Measurements from ENCODE around the gene SPRR2D. TPM values are rescaled to one million over a fixed set of nuclear protein-coding genes. Genes with fewer than 3 reads are reported as not detected.

Gene SPRR2D
- total and polyA plus RNA-seq, 2 donors (not counting 1 experiment from before 2014, with no cell fraction given) = not detected

DNA sequence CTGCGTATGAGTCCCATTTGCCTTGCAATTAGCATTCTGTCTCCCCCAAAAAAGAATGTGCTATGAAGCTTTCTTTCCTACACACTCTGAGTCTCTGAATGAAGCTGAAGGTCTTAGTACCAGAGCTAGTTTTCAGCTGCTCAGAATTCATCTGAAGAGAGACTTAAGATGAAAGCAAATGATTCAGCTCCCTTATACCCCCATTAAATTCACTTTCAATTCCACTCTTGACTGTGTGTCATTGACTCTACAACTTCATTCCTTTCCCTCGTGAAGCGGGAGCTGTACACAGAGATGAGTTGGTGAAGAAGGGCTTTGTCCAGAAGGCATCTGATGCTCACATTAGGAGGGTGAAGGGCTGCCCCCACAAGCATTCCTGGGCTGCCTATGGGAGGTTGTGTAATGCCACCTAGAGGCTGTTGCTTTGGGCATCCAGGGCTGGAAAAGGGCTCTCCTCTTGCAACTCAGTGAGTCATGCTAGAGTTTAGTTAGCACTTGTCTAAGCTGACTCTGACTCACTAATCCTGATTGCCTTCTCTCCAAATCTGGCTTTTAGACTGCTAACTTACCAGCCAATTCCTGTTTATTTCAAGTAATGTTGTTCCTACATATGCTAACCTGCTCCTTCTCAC lies 8.1 kb downstream of the SPRR2D start:
- Histone ChIP-seq H3K4me1 (ENCODE audit: control insufficient read depth in 2 of 2, insufficient read depth in 2 of 2, low read length in 2 of 2) (no peaks in the 10 kb centered on the region), H3K4me2 (replicated peaks; ENCODE audit: low read depth, low read length, poor library complexity, severe bottlenecking) (no peak overlapping the region), H3K9ac (ENCODE audit: low read length) (no peak overlapping the region), H4K20me1 (ENCODE audit: control insufficient read depth, insufficient read depth, low read length, poor library complexity, severe bottlenecking) (no peaks in the 10 kb centered on the region), H3K27me3 (replicated peaks in 1 of 4; ENCODE audit: control extremely low read depth in 1 of 4, control insufficient read depth in 3 of 4, insufficient read depth in 4 of 4, low read length in 3 of 4) (peaks cover 0 to 14% (median 6%) of the 10 kb centered on the region in 4 experiments), H3K9me3 (ENCODE audit: control extremely low read depth in 1 of 3, control insufficient read depth in 2 of 3, insufficient read depth in 1 of 3, low read length in 2 of 3) (peaks cover 0 to 3% (median 1%) of the 10 kb centered on the region in 3 donors), H3K79me2 (ENCODE audit: control insufficient read depth, insufficient read depth, low read length) (no peaks in the 10 kb centered on the region), H3K27ac (ENCODE audit: low read length in 2 of 2) (no peak overlapping the region), H2AFZ (ENCODE audit: insufficient read depth, low read depth, low read length, poor library complexity, severe bottlenecking) (no peak overlapping the region), H3K4me3 (ENCODE audit: control extremely low read depth in 1 of 5, extremely low read depth in 1 of 5, insufficient read depth in 1 of 5, low read depth in 2 of 5, low read length in 4 of 5) (no peak overlapping the region), H3K36me3 (replicated peaks in 1 of 2; ENCODE audit: control extremely low read depth in 1 of 2, control insufficient read depth in 1 of 2, extremely low read depth in 1 of 2, insufficient read depth in 2 of 2, low read length in 1 of 2) (no peaks in the 10 kb centered on the region)
- ChIA-PET CTCF (no interaction called here), POLR2A (no interaction called here)
- Mint-ChIP-seq H3K27ac (no peak overlapping the region), H3K27me3 (peaks cover 39% of the 10 kb centered on the region), H3K4me1 (no peaks in the 10 kb centered on the region), H3K4me3 (no peak overlapping the region), H3K9me3 (ENCODE audit: insufficient read depth) (peaks cover 5% of the 10 kb centered on the region)
- no peak for TF ChIP-seq EZH2 (IDR thresholded peaks at IDR 0.05; ENCODE audit: borderline replicate concordance, insufficient read depth, low read depth, low read length, poor library complexity, severe bottlenecking)
- TF ChIP-seq, protein P1, sequence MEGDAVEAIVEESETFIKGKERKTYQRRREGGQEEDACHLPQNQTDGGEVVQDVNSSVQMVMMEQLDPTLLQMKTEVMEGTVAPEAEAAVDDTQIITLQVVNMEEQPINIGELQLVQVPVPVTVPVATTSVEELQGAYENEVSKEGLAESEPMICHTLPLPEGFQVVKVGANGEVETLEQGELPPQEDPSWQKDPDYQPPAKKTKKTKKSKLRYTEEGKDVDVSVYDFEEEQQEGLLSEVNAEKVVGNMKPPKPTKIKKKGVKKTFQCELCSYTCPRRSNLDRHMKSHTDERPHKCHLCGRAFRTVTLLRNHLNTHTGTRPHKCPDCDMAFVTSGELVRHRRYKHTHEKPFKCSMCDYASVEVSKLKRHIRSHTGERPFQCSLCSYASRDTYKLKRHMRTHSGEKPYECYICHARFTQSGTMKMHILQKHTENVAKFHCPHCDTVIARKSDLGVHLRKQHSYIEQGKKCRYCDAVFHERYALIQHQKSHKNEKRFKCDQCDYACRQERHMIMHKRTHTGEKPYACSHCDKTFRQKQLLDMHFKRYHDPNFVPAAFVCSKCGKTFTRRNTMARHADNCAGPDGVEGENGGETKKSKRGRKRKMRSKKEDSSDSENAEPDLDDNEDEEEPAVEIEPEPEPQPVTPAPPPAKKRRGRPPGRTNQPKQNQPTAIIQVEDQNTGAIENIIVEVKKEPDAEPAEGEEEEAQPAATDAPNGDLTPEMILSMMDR (IDR thresholded peaks at IDR 0.05) = no peak
- DNase-seq (no peak), ATAC-seq (ENCODE audit: low read depth) (no peak)
- WGBS (ENCODE audit: insufficient coverage) = 0% methylated on average over 1 of the region's 3 CpGs
- intact Hi-C loops (cut with micrococcal nuclease) = no loop called here

DNA sequence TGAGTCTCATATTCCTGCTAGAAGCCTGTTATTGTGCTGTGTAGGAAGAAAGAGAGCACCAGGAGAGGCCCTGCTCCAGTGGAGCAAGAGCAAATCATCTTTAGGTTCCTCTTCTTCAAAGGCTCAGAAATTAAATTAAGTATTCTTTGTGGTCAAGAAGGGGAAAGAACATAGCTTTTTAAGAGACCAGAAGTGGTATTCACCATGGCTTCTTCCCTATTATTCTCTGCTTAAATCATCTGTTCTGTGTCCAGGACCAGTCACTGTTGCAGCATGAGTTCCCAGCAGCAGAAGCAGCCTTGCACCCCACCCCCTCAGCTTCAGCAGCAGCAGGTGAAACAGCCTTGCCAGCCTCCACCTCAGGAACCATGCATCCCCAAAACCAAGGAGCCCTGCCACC lies 8.8 kb downstream of the SPRR2D start:
- Histone ChIP-seq H3K9me3 (ENCODE audit: control extremely low read depth in 1 of 3, control insufficient read depth in 2 of 3, insufficient read depth in 1 of 3, low read length in 2 of 3) (peaks cover 0 to 3% (median 1%) of the 10 kb centered on the region in 3 donors), H3K27me3 (replicated peaks in 1 of 4; ENCODE audit: control extremely low read depth in 1 of 4, control insufficient read depth in 3 of 4, insufficient read depth in 4 of 4, low read length in 3 of 4) (peaks cover 0 to 14% (median 8%) of the 10 kb centered on the region in 4 experiments), H3K4me2 (replicated peaks; ENCODE audit: low read depth, low read length, poor library complexity, severe bottlenecking) (no peak overlapping the region), H4K20me1 (ENCODE audit: control insufficient read depth, insufficient read depth, low read length, poor library complexity, severe bottlenecking) (no peaks in the 10 kb centered on the region), H3K9ac (ENCODE audit: low read length) (no peak overlapping the region), H3K36me3 (replicated peaks in 1 of 2; ENCODE audit: control extremely low read depth in 1 of 2, control insufficient read depth in 1 of 2, extremely low read depth in 1 of 2, insufficient read depth in 2 of 2, low read length in 1 of 2) (no peaks in the 10 kb centered on the region), H3K79me2 (ENCODE audit: control insufficient read depth, insufficient read depth, low read length) (no peaks in the 10 kb centered on the region), H3K4me3 (ENCODE audit: control extremely low read depth in 1 of 5, extremely low read depth in 1 of 5, insufficient read depth in 1 of 5, low read depth in 2 of 5, low read length in 4 of 5) (no peak overlapping the region), H2AFZ (ENCODE audit: insufficient read depth, low read depth, low read length, poor library complexity, severe bottlenecking) (no peak overlapping the region), H3K27ac (ENCODE audit: low read length in 2 of 2) (no peak overlapping the region), H3K4me1 (ENCODE audit: control insufficient read depth in 2 of 2, insufficient read depth in 2 of 2, low read length in 2 of 2) (no peaks in the 10 kb centered on the region)
- H3K4me3 Mint-ChIP-seq = no peak overlapping the region
- POLR2A ChIA-PET = no interaction called here
- intact Hi-C loops (cut with micrococcal nuclease) = no loop called here
- peaks cover 5% of the 10 kb centered on the region for H3K9me3 Mint-ChIP-seq (ENCODE audit: insufficient read depth)
- CTCF ChIA-PET = no interaction called here
- peaks cover 43% of the 10 kb centered on the region for H3K27me3 Mint-ChIP-seq
- DNase-seq = no peak
- TF ChIP-seq EZH2 (IDR thresholded peaks at IDR 0.05; ENCODE audit: borderline replicate concordance, insufficient read depth, low read depth, low read length, poor library complexity, severe bottlenecking) = no peak
- TF ChIP-seq, protein P1 (IDR thresholded peaks at IDR 0.05) = no peak
- H3K27ac Mint-ChIP-seq = no peak overlapping the region
- no peak for ATAC-seq (ENCODE audit: low read depth)
- H3K4me1 Mint-ChIP-seq = no peaks in the 10 kb centered on the region

All from B cell (primary cell).